ENCODE results near the gene TMCC1.
"Not testable (repeated sequence)": the region's sequence is repeated elsewhere in the genome, so short reads cannot be mapped to it uniquely, and the experiment has no call there.

- not testable (repeated sequence) for TF ChIP-seq CTCF (IDR thresholded peaks at IDR 0.05); POLR2AphosphoS5 (IDR thresholded peaks at IDR 0.05; ENCODE audit: insufficient read depth in 1 of 2, low read depth in 1 of 2); POLR2A (IDR thresholded peaks at IDR 0.05)
These were observed 282.6 kb downstream of the TMCC1 start for GRCh38 chr3:129610794-129611445.
